NCI-H526 treated with DMSO at 0.1 percent for 48 hours (cell line): ENCODE data around the gene GNAI3.

ENCODE experiments used
- DNase-seq: peaks from one replicate; lab custom pipeline; 2025; lab: John Stamatoyannopoulos, UW

GNAI3 gene

DNA sequence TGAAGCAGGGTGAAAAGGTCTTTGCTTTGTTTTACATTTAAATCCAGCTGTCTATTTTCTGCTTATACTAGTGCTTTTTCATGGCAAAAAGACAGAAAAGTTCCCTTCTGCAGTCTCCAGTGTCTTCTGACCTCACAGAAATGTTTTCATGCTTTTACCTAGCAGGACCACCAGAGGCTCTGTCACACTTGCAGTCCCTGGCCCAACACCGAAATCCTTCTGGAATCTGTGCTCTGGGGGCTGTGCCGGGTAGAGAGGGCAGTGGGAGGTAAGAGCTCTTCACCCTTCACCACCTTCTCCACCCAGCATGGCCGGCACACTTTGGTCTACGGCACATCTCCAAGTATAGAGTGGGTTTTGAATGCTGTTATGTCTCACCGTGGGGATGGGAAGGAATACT, 50.2 kb downstream of the GNAI3 start:
- no peak for DNase-seq

DNA sequence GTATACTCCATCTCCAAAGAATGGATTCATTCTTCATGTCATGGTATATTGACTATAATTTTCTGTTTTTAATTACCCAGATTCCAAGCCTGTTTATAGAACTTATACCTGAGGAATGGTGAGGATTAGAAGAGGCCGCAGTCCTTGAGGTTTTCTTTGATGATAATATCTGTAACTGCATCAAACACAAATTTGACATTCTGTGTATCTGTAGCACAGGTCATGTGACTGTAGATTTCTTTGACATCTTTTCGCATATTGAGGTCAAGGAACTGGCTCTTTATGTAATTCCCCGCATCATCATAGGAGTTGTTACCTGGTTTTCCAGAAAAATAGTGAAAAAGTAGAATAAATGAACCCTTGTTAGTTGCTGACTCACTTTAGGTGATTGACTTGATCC, 54.8 kb downstream of the GNAI3 start:
- no peak for DNase-seq

GRCh38 chr1:109605381-109605780, 57.0 kb downstream of the GNAI3 start:
- DNase-seq = no peak

GRCh38 chr1:109609881-109610280, 61.5 kb downstream of the GNAI3 start:
- DNase-seq = no peak

GRCh38 chr1:109610609-109611307, 62.3 kb downstream of the GNAI3 start:
- no peak for DNase-seq

GRCh38 chr1:109611308-109611990, 63.0 kb downstream of the GNAI3 start:
- DNase-seq = no peak

- DNase-seq = no peak
These were observed 65.1 kb downstream of the GNAI3 start for GRCh38 chr1:109613361-109614147.

GRCh38 chr1:109615879-109616278, 67.5 kb downstream of the GNAI3 start:
- no peak for DNase-seq

- no peak for DNase-seq
These were observed 68.0 kb downstream of the GNAI3 start for GRCh38 chr1:109616391-109616790.

DNA sequence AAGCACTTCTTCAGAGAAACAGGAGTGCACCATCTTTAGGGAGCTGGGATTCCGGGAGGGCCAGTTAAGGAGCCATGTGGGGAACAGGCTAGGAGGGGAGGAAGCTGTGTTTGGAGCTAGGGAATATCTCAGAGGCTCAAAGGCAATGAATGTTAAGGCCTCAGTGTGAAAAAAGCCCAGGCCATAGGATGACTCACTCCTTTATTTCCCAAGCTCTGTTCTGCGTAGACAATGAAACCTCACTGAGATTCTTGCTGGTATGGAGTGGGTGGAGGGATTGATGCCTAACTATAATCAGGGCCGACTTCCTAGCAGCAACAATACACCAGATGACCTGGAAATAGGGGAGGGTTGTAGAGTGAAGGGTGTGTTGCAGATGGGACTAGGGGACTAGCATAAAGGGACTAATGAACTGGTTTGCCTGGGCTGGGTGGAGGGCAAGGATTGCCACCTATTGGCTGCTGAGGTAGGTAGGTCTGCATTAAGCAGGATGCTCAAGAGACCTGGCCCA, 68.9 kb downstream of the GNAI3 start:
- no peak for DNase-seq

GRCh38 chr1:109618661-109619575, 70.5 kb downstream of the GNAI3 start:
- no peak for DNase-seq

GRCh38 chr1:109619576-109620400, 71.4 kb downstream of the GNAI3 start, which contains the start of the genes AMPD2 and GNAT2:
TSS of gene AMPD2 (plus strand) at chr1:109619837. CDS start at chr1:109621176, 1,339 bp downstream.
TSS of gene GNAT2 (minus strand) at chr1:109619616. CDS start at chr1:109612870, 6,746 bp downstream.
- DNase-seq = peak; percentile 22

GRCh38 chr1:109620401-109620791, 72.0 kb downstream of the GNAI3 start:
- DNase-seq = peak; percentile 50

DNA sequence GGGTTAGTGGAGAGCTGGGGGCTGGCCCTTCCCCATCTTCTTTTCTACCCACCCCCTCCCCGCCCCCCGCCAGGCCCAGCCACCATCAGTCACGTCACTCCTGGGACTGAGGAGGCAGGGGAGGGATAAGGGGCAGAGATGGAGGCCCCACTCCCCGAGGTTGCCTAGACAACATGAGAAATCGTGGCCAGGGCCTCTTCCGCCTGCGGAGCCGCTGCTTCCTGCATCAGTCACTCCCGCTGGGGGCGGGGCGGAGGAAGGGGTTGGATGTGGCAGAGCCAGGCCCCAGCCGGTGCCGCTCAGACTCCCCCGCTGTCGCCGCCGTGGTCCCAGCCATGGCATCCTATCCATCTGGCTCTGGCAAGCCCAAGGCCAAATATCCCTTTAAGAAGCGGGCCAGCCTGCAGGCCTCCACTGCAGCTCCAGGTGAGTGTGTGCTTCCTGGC, 72.4 kb downstream of the GNAI3 start:
- DNase-seq = peak; percentile 76

DNA sequence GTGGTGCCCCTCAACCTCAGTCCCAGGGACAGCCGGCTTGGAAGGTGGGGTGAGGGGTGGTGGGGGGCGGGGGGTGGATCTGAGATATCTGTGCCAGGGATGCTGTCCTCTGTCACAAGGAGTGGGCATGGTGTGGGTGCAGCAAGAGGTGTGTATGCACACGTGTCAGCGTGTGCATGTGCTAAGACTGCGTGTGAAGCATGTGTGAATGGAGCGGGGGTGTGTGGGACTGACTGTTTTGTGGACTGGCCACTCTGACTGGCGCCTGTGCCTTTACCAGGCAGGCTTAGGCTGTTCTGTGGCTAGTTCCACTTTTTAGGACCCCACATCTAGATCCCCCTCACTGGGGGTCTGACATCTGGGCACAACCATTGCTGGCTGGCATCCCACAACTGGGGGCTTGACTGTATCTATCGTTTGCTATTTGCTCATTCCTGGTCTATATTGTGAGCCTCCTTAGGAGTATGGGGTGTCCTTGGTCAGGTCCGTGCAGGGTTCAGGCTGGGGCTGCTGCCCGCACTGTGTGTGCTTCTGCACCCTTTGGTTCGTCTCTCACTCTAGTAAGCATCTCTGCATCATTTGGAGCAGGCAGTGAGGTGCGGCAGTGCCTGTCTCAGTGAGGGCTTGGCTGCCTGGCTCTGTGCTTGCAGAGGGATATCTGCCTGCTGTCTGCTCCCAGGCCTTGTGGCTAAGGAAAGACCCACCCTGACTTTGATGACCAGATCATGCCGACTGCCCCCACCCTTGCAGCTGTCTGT, 73.1 kb downstream of the GNAI3 start:
- DNase-seq = no peak

DNA sequence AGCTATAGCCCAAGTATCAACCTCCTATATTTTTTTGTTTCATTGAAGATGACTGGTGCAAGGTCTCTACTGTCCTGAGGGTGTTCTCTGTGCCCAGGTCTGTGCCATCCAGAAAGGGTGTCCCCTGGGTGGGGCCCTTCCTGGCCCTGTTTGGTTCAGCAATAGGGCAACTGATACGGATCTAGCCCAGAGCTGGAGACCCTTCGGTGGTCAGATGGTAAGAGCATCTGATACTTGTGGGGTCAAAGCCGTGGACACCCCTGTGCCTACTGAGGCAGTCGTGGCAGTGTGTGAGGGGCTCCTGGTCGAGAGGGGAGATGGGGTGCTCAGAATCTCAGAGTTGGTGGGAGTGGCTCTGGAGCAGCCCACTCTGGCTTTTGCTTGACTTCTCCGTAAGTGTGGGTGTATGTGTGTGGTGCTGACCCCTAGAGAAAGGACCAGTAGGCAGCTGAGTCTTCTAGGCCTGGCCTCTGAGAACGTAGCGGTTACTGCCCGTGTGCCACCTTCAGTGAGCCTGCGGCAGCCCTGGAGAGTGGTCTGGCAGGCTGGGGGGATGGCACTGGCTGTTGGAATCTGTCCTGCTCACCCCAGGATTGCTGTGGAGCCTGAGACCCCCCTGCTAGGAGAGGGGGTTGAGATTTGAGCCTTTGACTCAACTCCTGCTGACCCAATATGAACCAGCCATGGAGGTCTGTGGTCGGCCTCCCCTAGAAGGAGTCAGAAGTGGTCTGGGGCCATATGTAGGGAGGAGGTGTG, 73.9 kb downstream of the GNAI3 start:
- DNase-seq = no peak

DNA sequence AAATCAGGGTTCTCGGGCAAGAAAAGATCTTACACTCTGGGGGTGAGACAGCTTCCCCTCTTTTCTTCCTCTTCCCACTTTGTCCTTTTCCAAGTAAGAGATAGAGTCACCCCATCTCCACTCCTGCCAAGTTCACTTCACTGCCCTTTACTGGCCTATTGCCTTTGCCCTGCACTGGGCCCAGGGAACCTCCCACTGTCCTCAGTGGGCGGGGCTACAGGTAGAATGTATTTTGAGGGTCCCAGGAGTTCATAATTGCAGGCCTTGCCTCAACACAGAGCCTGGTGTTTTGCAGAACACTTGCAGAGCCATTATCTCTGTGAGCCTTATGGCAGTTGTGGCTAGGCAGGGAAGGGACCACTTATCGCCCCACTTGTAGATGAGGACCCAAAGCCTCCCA, 74.5 kb downstream of the GNAI3 start:
- no peak for DNase-seq

DNA sequence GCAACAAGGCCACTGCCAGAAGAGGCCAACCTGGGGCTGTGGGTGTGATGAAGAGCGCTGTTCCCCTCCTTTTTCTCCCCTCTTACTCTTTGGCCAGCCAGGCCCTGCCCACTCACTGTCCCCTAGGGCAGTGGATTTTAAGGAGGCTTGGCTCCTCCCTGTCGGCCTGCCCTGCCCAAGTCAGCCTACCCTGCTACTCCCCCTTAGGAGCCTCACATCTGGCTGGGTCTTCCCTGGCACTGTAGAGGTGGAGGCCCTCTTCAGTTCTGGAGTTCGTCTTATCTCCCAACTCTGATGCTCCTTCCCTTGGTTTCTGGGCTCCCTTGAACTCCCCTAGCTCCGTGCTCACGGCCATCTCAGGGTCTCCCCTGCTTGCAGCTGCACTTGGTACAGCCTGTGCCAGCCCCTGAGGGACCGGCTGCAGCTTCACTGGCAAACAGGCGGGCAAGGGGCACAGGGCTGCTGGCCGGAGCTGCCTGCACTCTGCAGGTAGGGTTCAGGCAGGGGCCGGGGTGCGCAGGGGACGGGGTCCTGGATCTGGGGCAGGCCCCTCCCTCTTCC, 75.3 kb downstream of the GNAI3 start:
- no peak for DNase-seq
